Transverse colon (tissue), 4 donors: ENCODE results near the gene DMXL2.

Experiments
- CTCF ChIP-seq, 5 experiments: fragments of 200-600 bp in 3 of 5; fragments of 450-650 bp in 2 of 5; sonication (generic) in 3 of 5; IDR thresholded peaks; 1 replicate in 2 of 5; 2 replicates in 3 of 5; pipeline ENCODE4 v1.5.1; 2016 to 2017; ENCODE audit warnings: antibody characterized with exemption in 5 of 5, inconsistent platforms in 3 of 5, mild to moderate bottlenecking in 2 of 5, moderate library complexity in 1 of 5
- EP300 ChIP-seq: sonication (generic); formaldehyde crosslinking; IDR thresholded peaks from one replicate; pipeline ENCODE4 v1.6.1; 2017; ENCODE audit warnings: antibody characterized with exemption, low read depth
- POLR2A ChIP-seq: fragments of 450-650 bp; IDR thresholded peaks from one replicate; pipeline ENCODE4 v1.6.1; 2016; ENCODE audit warnings: antibody characterized with exemption, mild to moderate bottlenecking, moderate library complexity
- POLR2AphosphoS5 ChIP-seq, 3 donors: sonication (generic); formaldehyde crosslinking; IDR thresholded peaks; one replicate each; pipeline ENCODE4 v1.6.1; 2016; ENCODE audit warnings: antibody characterized with exemption in 3 of 3

- TF ChIP-seq CTCF (IDR thresholded peaks at IDR 0.05) (no peak), EP300 (no peak), POLR2A (peak; percentile 47), POLR2AphosphoS5 (IDR thresholded peaks at IDR 0.05) (peak; percentile 58 to 70 (median 61))
Measured at GRCh38 chr15:51622604-51623370, at the start of gene DMXL2.
